NT2/D1 (cell line): Measurements from ENCODE around the gene NFIA.

Experiments used
- SUZ12 ChIP-seq: IDR thresholded peaks from 2 replicates; pipeline ENCODE4 v1.6.1; 2011; ENCODE audit not compliant: insufficient read length, insufficient read depth; ENCODE audit errors: extremely low read depth
- ZNF274 ChIP-seq: IDR thresholded peaks from 2 replicates; pipeline ENCODE4 v1.6.1; 2011; ENCODE audit warnings: mild to moderate bottlenecking, low read depth, low read length

- TF ChIP-seq ZNF274: no peak
- TF ChIP-seq SUZ12: no peak
These were observed 343.9 kb downstream of the NFIA start for GRCh38 chr1:61426254-61426653.
